ENCODE measurements around the gene PLXNA3. TPM values are rescaled to one million over a fixed set of nuclear protein-coding genes. Genes with fewer than 3 reads are reported as not detected.

The PLXNA3 gene
- total and polyA plus RNA-seq, 8 donors: 2.3 to 296 (median 13.9) TPM

GRCh38 chrX:154430916-154431315 lies 27.2 kb upstream of the PLXNA3 start:
- TF ChIP-seq POLR2A (IDR thresholded peaks at IDR 0.05) (no peak), EP300 (IDR thresholded peaks at IDR 0.05) (no peak), CTCF (IDR thresholded peaks at IDR 0.05) (no peak), POLR2AphosphoS5 (IDR thresholded peaks at IDR 0.05) (no peak)
- H3K27me3 ChIP-seq: no peaks in the 10 kb centered on the region
- WGBS, 5 donors: 42 to 63% (median 52%) methylated on average over 6 to 7 of the region's 7 CpGs

GRCh38 chrX:154431341-154431740 lies 26.7 kb upstream of the PLXNA3 start:
- Histone ChIP-seq H3K4me3 (no peak overlapping the region), H3K27ac (peak overlapping the region in 3 of 5 donors; percentile 26 to 53 (median 32)), H3K27me3 (no peaks in the 10 kb centered on the region), H3K4me1 (peaks cover 0 to 56% (median 34%) of the 10 kb centered on the region in 4 donors), H3K36me3 (peaks cover 4 to 45% (median 37%) of the 10 kb centered on the region in 4 donors), H3K9me3 (no peaks in the 10 kb centered on the region)
- DNase-seq: no peak
- intact Hi-C loops (cut with DNase I; ENCODE audit: low total_unique reads): no loop called here
- 40 to 73% (median 61%) methylated on average over 1 to 5 of the region's 5 CpGs; no CpG with 5 or more reads in 1 of the 5 donors for WGBS, 5 donors
- TF ChIP-seq POLR2AphosphoS5 (IDR thresholded peaks at IDR 0.05): no peak
- TF ChIP-seq POLR2A (IDR thresholded peaks at IDR 0.05): no peak
- no peak for TF ChIP-seq EP300 (IDR thresholded peaks at IDR 0.05)

More at GRCh38 chrX:154430916-154431315, 27.2 kb upstream of the PLXNA3 start:
- Histone ChIP-seq H3K9me3 (no peaks in the 10 kb centered on the region), H3K4me1 (peaks cover 0 to 52% (median 31%) of the 10 kb centered on the region in 4 donors), H3K27ac (peak overlapping the region in 3 of 5 donors; percentile 26 to 53 (median 32)), H3K4me3 (no peak overlapping the region), H3K36me3 (peaks cover 4 to 45% (median 37%) of the 10 kb centered on the region in 4 donors)
- intact Hi-C loops (cut with DNase I; ENCODE audit: low total_unique reads): no loop called here
- no peak for DNase-seq

- no peak for TF ChIP-seq POLR2AphosphoS5 (IDR thresholded peaks at IDR 0.05)
- DNase-seq: no peak
- Histone ChIP-seq H3K27me3 (no peaks in the 10 kb centered on the region), H3K4me1 (peaks cover 0 to 53% (median 29%) of the 10 kb centered on the region in 4 donors), H3K4me3 (no peak overlapping the region), H3K9me3 (peaks cover 0 to 3% (median 0%) of the 10 kb centered on the region in 4 donors), H3K27ac (no peak overlapping the region), H3K36me3 (peaks cover 4 to 45% (median 37%) of the 10 kb centered on the region in 4 donors)
- 75 to 95% (median 87%) methylated on average over 5 to 8 of the region's 8 CpGs; no CpG with 5 or more reads in 1 of the 5 donors for WGBS, 5 donors
- intact Hi-C loops (cut with DNase I; ENCODE audit: low total_unique reads): no loop called here
Observed at GRCh38 chrX:154432210-154432609, 25.9 kb upstream of the PLXNA3 start.

- H3K9me3 ChIP-seq: peaks cover 0 to 3% (median 0%) of the 10 kb centered on the region in 4 donors
- no peaks in the 10 kb centered on the region for H3K27me3 ChIP-seq
- peaks cover 4 to 45% (median 39%) of the 10 kb centered on the region in 4 donors for H3K36me3 ChIP-seq
- 77 to 90% (median 85%) methylated on average over 6 to 7 of the region's 7 CpGs for WGBS, 5 donors
- H3K27ac ChIP-seq: no peak overlapping the region
- DNase-seq: no peak
- TF ChIP-seq EP300 (IDR thresholded peaks at IDR 0.05): no peak
- TF ChIP-seq POLR2AphosphoS5 (IDR thresholded peaks at IDR 0.05): no peak
- TF ChIP-seq CTCF (IDR thresholded peaks at IDR 0.05): no peak
- H3K4me1 ChIP-seq: peaks cover 0 to 53% (median 32%) of the 10 kb centered on the region in 4 donors
- H3K4me3 ChIP-seq: no peak overlapping the region
- intact Hi-C loops (cut with DNase I; ENCODE audit: low total_unique reads): no loop called here
Observed at GRCh38 chrX:154433605-154434004, 24.5 kb upstream of the PLXNA3 start.

- TF ChIP-seq POLR2AphosphoS5 (IDR thresholded peaks at IDR 0.05) (no peak), EP300 (IDR thresholded peaks at IDR 0.05) (no peak), POLR2A (IDR thresholded peaks at IDR 0.05) (no peak), CTCF (IDR thresholded peaks at IDR 0.05) (no peak)
Observed at GRCh38 chrX:154434394-154435168, 23.5 kb upstream of the PLXNA3 start.

More at GRCh38 chrX:154434394-154435168, 23.5 kb upstream of the PLXNA3 start:
- 76 to 97% (median 92%) methylated on average over 3 to 7 of the region's 7 CpGs for WGBS, 5 donors
- Histone ChIP-seq H3K9me3 (peaks cover 0 to 3% (median 0%) of the 10 kb centered on the region in 4 donors), H3K36me3 (peaks cover 4 to 54% (median 41%) of the 10 kb centered on the region in 4 donors), H3K4me1 (peaks cover 0 to 55% (median 28%) of the 10 kb centered on the region in 4 donors), H3K4me3 (no peak overlapping the region), H3K27me3 (no peaks in the 10 kb centered on the region), H3K27ac (no peak overlapping the region)
- intact Hi-C loops (cut with DNase I; ENCODE audit: low total_unique reads): no loop called here
- DNase-seq: no peak
